Suppressor macrophage treated with lipopolysaccharide for 4 hours (primary cell): ENCODE data around the gene IPO4.

ENCODE experiments used
- DNase-seq: peaks from one replicate; pipeline ENCODE4 v3.0.0-alpha.2; 2020

The IPO4 gene

GRCh38 chr14:24172871-24173281, 15.7 kb downstream of the IPO4 start:
- DNase-seq = no peak

- DNase-seq = no peak
Observed at GRCh38 chr14:24172261-24172860, 16.3 kb downstream of the IPO4 start.

GRCh38 chr14:24171422-24172260, 17.0 kb downstream of the IPO4 start, which contains the start of gene REC8:
REC8 (plus strand) TSS chr14:24172080; CDS start chr14:24172553, 473 bp downstream.
- DNase-seq = no peak

GRCh38 chr14:24167469-24168114, 21.0 kb downstream of the IPO4 start:
- peak; percentile 59 for DNase-seq

- no peak for DNase-seq
Observed at GRCh38 chr14:24165785-24166184, 22.8 kb downstream of the IPO4 start.

GRCh38 chr14:24164518-24164991, 24.1 kb downstream of the IPO4 start:
- DNase-seq = no peak

- DNase-seq = no peak
Observed at GRCh38 chr14:24162093-24162492, 26.5 kb downstream of the IPO4 start.

GRCh38 chr14:24160850-24161804, 27.5 kb downstream of the IPO4 start, which contains the start of gene IRF9:
IRF9 (plus strand) TSS chr14:24161265; CDS start chr14:24162145, 880 bp downstream.
- peak; percentile 97 for DNase-seq

- no peak for DNase-seq
Observed at GRCh38 chr14:24160499-24160849, 28.1 kb downstream of the IPO4 start.

- no peak for DNase-seq
Observed at GRCh38 chr14:24159777-24160498, 28.7 kb downstream of the IPO4 start.

GRCh38 chr14:24157331-24157730, 31.3 kb downstream of the IPO4 start:
- no peak for DNase-seq

- no peak for DNase-seq
Observed at GRCh38 chr14:24156840-24157239, 31.8 kb downstream of the IPO4 start.

GRCh38 chr14:24155100-24155499, 33.5 kb downstream of the IPO4 start:
- no peak for DNase-seq

- DNase-seq = no peak
Observed at GRCh38 chr14:24151404-24152080, 37.1 kb downstream of the IPO4 start.

- DNase-seq = no peak
Observed at GRCh38 chr14:24150993-24151392, 37.6 kb downstream of the IPO4 start.

GRCh38 chr14:24150567-24150966, 38.0 kb downstream of the IPO4 start:
- DNase-seq = no peak

GRCh38 chr14:24150061-24150460, 38.6 kb downstream of the IPO4 start:
- DNase-seq = no peak

- no peak for DNase-seq
Observed at GRCh38 chr14:24149302-24149969, 39.2 kb downstream of the IPO4 start.

- no peak for DNase-seq
Observed at GRCh38 chr14:24147761-24148428, 40.7 kb downstream of the IPO4 start.
